Effector memory CD8-positive, alpha-beta T cell (primary cell): Measurements from ENCODE around the gene KCNH1.
"Not testable (repeated sequence)": the region's sequence is repeated elsewhere in the genome, so short reads cannot be mapped to it uniquely, and the experiment has no call there.

Experiments
- ATAC-seq: fragments of 150-1000 bp; cut with Tn5 transposase; replicated peaks from 2 replicates; pipeline ENCODE4 v1.10.0; 2021; ENCODE audit warnings: mild to moderate bottlenecking, moderate library complexity
- DNase-seq, 3 experiments: peaks; one replicate each; pipeline ENCODE4 v3.0.0; 2021
- H3K27ac Mint-ChIP-seq, 2 donors: one replicate each; pipeline ENCODE4 v1.8.0; 2022; ENCODE audit warnings: mild to moderate bottlenecking in 2 of 2, mixed read lengths in 2 of 2, moderate library complexity in 2 of 2
- H3K27me3 Mint-ChIP-seq, 2 donors: one replicate each; pipeline ENCODE4 v1.8.0; 2022; ENCODE audit warnings: mixed read lengths in 2 of 2
- H3K36me3 Mint-ChIP-seq: one replicate; pipeline ENCODE4 v1.8.0; 2022; ENCODE audit warnings: mild to moderate bottlenecking, moderate library complexity, mixed read lengths; ENCODE audit not compliant: insufficient read depth
- H3K4me1 Mint-ChIP-seq, 2 donors: one replicate each; pipeline ENCODE4 v1.8.0; 2022; ENCODE audit warnings: low read depth in 2 of 2, mixed read lengths in 2 of 2
- H3K4me3 Mint-ChIP-seq, 2 donors: one replicate each; pipeline ENCODE4 v1.8.0; 2022; ENCODE audit warnings: mild to moderate bottlenecking in 2 of 2, mixed read lengths in 2 of 2, moderate library complexity in 2 of 2
- H3K9me3 Mint-ChIP-seq, 2 donors: one replicate each; pipeline ENCODE4 v1.8.0; 2022; ENCODE audit warnings: mixed read lengths in 2 of 2

Gene KCNH1

DNA sequence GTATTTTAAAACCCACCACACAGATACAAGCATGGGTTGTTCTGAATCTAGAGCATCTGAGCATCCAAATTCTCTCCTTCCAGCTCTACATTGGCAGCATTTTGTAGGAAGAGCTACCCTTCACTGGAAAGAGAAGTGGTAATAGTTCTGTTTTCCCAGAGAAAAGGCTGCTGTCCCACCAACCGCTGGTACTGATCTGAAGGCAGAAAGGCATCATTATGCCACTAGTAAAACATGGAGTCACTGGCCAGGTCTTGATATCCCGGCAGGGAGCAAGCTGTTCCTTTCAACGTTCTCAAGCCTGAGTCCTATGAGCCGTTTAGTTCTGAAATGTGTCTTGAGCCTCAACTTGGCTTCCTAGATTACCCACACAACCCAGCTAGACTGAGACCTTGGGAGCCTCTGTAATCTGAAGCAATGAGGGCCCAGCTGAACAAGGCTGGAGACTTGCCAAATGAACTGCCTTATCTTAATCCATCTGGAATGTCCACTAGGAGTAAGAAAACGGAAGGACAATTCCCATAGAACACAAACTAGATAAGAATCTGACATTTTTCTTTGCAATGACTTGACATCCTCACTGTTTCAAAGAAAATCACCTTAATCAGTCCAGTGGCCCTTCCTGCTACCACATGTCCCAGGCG lies 116.8 kb downstream of the KCNH1 start:
- H3K4me3 Mint-ChIP-seq: no peak overlapping the region
- DNase-seq (no peak), ATAC-seq (no peak)
- H3K4me1 Mint-ChIP-seq: no peaks in the 10 kb centered on the region
- no peaks in the 10 kb centered on the region for H3K9me3 Mint-ChIP-seq
- H3K36me3 Mint-ChIP-seq: no peaks in the 10 kb centered on the region
- H3K27ac Mint-ChIP-seq: no peak overlapping the region
- peaks cover 37 to 81% of the 10 kb centered on the region in 2 donors for H3K27me3 Mint-ChIP-seq

DNA sequence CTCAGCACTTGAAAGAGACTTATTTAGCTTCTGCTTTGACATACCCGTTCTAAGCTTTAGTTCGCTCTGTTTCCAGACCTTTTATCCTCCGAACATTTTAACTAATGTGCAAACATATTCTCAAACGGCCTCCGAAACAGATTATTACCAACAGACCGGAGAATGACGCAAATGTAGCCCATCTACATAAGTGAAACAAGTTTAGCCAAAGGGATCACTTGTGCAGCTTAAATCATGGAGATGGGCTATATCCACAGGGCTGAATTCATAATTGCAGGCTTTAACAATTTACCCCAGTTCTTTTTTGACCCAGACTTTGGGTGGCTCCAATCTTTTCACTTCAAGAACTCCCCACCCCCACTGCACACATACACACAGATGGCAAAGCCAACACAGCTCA lies 119.7 kb downstream of the KCNH1 start:
- H3K4me1 Mint-ChIP-seq: no peaks in the 10 kb centered on the region
- H3K27ac Mint-ChIP-seq: no peak overlapping the region
- ATAC-seq (no peak), DNase-seq (no peak)
- H3K27me3 Mint-ChIP-seq: peaks cover 43 to 87% of the 10 kb centered on the region in 2 donors
- H3K36me3 Mint-ChIP-seq: no peaks in the 10 kb centered on the region
- H3K4me3 Mint-ChIP-seq: no peak overlapping the region
- H3K9me3 Mint-ChIP-seq: peaks cover 0 to 2% of the 10 kb centered on the region in 2 donors

DNA sequence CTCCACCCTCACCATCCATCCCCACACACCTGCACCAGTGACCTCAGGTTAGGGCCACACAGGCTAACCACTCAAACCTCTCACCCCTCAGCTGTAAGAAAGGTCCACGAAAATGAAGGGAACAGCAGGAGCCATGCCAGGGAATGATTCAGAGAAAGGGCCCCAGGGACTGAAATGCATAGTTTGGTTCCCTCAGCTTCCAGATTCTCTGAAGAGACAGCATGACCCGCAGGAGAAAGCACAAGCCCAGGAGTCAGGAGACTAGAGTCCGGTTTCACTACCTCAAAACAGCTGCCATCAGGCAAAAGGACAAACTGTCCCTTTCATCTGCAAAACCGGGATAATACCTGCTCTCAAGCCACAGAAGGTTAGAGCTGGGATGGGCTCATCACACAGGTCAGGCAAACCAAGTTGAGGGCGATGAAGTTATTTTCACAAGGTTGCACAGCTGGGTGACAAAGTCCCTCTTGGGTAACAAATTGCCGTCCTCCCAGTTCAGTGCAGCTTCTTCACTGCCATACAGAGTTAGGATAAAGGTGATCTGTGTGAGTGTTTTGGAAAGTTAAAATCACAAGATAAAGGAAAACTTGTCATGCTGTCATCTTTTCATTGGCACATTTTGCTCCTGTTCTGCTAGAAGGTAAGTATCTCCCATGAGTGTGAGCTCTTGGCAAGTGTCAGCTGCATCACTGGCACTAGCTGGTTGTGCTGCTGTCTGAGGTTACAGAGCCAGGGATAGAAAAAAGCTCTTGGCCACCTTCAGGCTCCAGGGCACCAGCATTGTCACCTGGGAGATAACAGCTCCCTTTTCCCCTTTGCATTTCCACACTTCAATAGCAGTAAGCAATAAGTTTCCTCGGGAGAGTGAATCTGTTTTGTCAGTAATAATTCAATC lies 120.4 kb downstream of the KCNH1 start:
- no peaks in the 10 kb centered on the region for H3K36me3 Mint-ChIP-seq
- H3K4me3 Mint-ChIP-seq: no peak overlapping the region
- peaks cover 0 to 2% of the 10 kb centered on the region in 2 donors for H3K9me3 Mint-ChIP-seq
- DNase-seq (no peak), ATAC-seq (no peak)
- H3K27me3 Mint-ChIP-seq: peaks cover 43 to 86% of the 10 kb centered on the region in 2 donors
- H3K4me1 Mint-ChIP-seq: no peaks in the 10 kb centered on the region
- no peak overlapping the region for H3K27ac Mint-ChIP-seq

DNA sequence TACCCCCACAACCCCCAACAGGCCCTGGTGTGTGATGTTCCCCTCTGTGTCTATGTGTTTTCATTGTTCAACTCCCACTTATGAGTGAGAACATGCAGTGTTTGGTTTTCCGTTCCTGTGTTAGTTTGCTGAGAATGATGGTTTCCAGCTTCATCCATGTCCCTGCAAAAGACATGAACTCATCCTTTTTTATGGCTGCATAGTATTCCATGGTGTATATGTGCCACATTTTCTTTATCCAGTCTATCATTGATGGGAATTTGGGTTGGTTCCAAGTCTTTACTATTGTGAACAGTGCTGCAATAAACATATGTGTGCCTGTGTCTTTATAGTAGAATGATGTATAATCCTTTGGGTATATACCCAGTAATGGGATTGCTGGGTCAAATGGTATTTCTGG lies 122.8 kb downstream of the KCNH1 start:
- not testable (repeated sequence) for H3K4me3 Mint-ChIP-seq, H3K9me3 Mint-ChIP-seq, ATAC-seq, H3K4me1 Mint-ChIP-seq, H3K27ac Mint-ChIP-seq, H3K36me3 Mint-ChIP-seq, DNase-seq
- peaks cover 36 to 65% of the 10 kb centered on the region in 2 donors for H3K27me3 Mint-ChIP-seq

DNA sequence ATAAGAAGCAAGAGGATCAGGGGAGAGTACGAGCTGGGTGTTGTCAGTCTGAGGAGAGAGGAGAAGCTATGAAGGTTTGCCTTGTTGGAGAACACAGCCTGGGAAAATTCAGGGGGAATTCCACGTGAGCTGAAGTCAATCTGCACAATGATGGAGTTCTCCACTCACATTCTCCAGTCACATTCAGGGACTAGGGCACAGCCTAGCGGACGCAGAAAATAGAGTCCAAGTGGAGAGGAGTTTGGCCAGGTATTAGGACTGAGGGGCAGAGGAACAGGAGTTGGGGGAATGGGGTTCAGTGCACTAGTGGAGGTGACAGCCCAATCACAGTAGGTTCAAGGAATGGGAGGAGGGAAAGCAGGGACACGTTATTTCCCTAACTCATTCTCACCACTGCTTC lies 124.0 kb downstream of the KCNH1 start:
- Mint-ChIP-seq H3K4me1 (no peaks in the 10 kb centered on the region), H3K27me3 (peaks cover 26 to 55% of the 10 kb centered on the region in 2 donors), H3K9me3 (peaks cover 0 to 2% of the 10 kb centered on the region in 2 donors), H3K4me3 (no peak overlapping the region), H3K27ac (no peak overlapping the region), H3K36me3 (no peaks in the 10 kb centered on the region)
- no peak for ATAC-seq
- DNase-seq: no peak

GRCh38 chr1:211007830-211008229 lies 126.1 kb downstream of the KCNH1 start:
- H3K36me3 Mint-ChIP-seq: no peaks in the 10 kb centered on the region
- H3K27me3 Mint-ChIP-seq: peaks cover 21 to 39% of the 10 kb centered on the region in 2 donors
- H3K4me1 Mint-ChIP-seq: no peaks in the 10 kb centered on the region
- H3K9me3 Mint-ChIP-seq: peaks cover 0 to 2% of the 10 kb centered on the region in 2 donors
- H3K4me3 Mint-ChIP-seq: no peak overlapping the region
- DNase-seq: no peak
- H3K27ac Mint-ChIP-seq: no peak overlapping the region
- ATAC-seq: no peak

DNA sequence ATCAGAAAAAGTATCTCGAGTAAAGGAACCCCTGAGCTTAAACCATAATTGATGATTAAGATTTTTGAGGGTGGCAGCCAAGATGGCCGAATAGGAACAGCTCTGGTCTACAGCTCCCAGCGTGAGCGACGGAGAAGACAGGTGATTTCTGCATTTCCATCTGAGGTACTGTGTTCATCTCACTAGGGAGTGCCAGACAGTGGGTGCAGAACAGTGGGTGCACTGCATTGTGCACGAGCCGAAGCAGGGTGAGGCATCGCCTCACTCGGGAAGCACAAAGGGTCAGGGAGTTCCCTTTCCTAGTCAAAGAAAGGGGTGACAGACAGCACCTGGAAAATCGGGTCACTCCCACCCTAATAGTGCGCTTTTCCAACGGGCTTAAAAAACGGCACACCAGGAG lies 138.0 kb downstream of the KCNH1 start:
- not testable (repeated sequence) for H3K9me3 Mint-ChIP-seq, H3K4me3 Mint-ChIP-seq, H3K27ac Mint-ChIP-seq, ATAC-seq, H3K36me3 Mint-ChIP-seq, H3K4me1 Mint-ChIP-seq, DNase-seq
- peaks cover 50 to 72% of the 10 kb centered on the region in 2 donors for H3K27me3 Mint-ChIP-seq

GRCh38 chr1:210992837-210993236 lies 141.1 kb downstream of the KCNH1 start:
- no peaks in the 10 kb centered on the region for H3K36me3 Mint-ChIP-seq
- H3K9me3 Mint-ChIP-seq: no peaks in the 10 kb centered on the region
- H3K4me3 Mint-ChIP-seq: no peak overlapping the region
- no peaks in the 10 kb centered on the region for H3K4me1 Mint-ChIP-seq
- peaks cover 42 to 73% of the 10 kb centered on the region in 2 donors for H3K27me3 Mint-ChIP-seq
- ATAC-seq (no peak), DNase-seq (no peak)
- H3K27ac Mint-ChIP-seq: no peak overlapping the region

- Mint-ChIP-seq H3K27ac (no peak overlapping the region), H3K27me3 (peaks cover 49 to 70% of the 10 kb centered on the region in 2 donors), H3K36me3 (no peaks in the 10 kb centered on the region), H3K9me3 (peaks cover 0 to 6% of the 10 kb centered on the region in 2 donors), H3K4me3 (no peak overlapping the region), H3K4me1 (no peaks in the 10 kb centered on the region)
- no peak for ATAC-seq
- no peak for DNase-seq
Observed at GRCh38 chr1:210989905-210990304, 144.0 kb downstream of the KCNH1 start.

DNA sequence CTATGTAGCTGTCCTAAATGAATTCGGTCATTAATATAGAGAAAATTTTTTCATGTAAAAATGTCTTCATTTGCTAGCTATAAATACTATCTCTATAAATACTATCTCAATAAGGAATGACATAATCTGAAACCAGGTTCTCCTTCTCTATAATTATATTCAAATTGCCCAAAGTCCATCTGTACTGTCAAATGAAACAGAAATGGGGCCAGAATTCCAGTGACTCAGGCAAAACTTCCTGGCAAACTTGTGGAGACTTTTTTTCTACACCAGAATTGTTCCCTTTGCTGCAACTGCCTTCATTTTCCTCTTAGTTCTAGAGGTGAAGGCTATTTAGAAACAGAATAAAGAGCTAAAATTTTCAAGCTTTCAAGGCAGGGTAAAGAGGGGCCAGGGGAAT lies 152.5 kb downstream of the KCNH1 start:
- Mint-ChIP-seq H3K27me3 (peaks cover 27 to 33% of the 10 kb centered on the region in 2 donors), H3K27ac (no peak overlapping the region), H3K36me3 (no peaks in the 10 kb centered on the region), H3K4me3 (no peak overlapping the region), H3K4me1 (no peaks in the 10 kb centered on the region), H3K9me3 (peaks cover 0 to 3% of the 10 kb centered on the region in 2 donors)
- ATAC-seq: no peak
- DNase-seq: no peak

- DNase-seq: no peak
- H3K9me3 Mint-ChIP-seq: peaks cover 0 to 3% of the 10 kb centered on the region in 2 donors
- no peaks in the 10 kb centered on the region for H3K4me1 Mint-ChIP-seq
- no peaks in the 10 kb centered on the region for H3K36me3 Mint-ChIP-seq
- no peak overlapping the region for H3K27ac Mint-ChIP-seq
- peaks cover 19 to 20% of the 10 kb centered on the region in 2 donors for H3K27me3 Mint-ChIP-seq
- H3K4me3 Mint-ChIP-seq: no peak overlapping the region
- no peak for ATAC-seq
Observed at GRCh38 chr1:210980082-210980481, 153.9 kb downstream of the KCNH1 start.

DNA sequence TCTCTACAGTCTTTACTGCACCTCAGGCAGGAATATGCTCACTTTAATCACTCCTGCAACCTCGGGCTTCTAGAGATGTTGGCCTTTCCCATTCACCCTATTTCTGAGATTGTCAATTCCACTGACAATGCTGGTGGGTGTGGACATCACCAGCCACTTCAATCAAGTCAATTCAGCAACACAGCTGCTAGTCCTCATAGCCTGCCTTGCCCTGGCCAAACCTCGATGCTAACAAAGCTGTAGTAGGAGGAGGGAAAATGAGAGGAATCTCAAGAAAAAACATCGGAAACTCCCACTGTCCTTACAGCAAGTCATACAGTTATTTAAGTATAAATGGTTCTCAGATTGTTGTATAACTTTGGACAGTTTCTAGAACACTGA lies 155.0 kb downstream of the KCNH1 start:
- ATAC-seq (no peak), DNase-seq (no peak)
- Mint-ChIP-seq H3K4me1 (no peaks in the 10 kb centered on the region), H3K4me3 (no peak overlapping the region), H3K9me3 (peaks cover 0 to 3% of the 10 kb centered on the region in 2 donors), H3K27me3 (peaks cover 11 to 13% of the 10 kb centered on the region in 2 donors), H3K27ac (no peak overlapping the region), H3K36me3 (no peaks in the 10 kb centered on the region)

- Mint-ChIP-seq H3K4me3 (no peak overlapping the region), H3K4me1 (no peaks in the 10 kb centered on the region), H3K27ac (no peak overlapping the region), H3K27me3 (peaks cover 11 to 13% of the 10 kb centered on the region in 2 donors), H3K9me3 (peaks cover 0 to 3% of the 10 kb centered on the region in 2 donors), H3K36me3 (no peaks in the 10 kb centered on the region)
- no peak for ATAC-seq
- DNase-seq: no peak
Observed at GRCh38 chr1:210978316-210978973, 155.5 kb downstream of the KCNH1 start.
